OCI-LY1 (cell line): ENCODE data around the gene DIP2C.
"Not testable (repeated sequence)": the region's sequence is repeated elsewhere in the genome, so short reads cannot be mapped to it uniquely, and the experiment has no call there.

Experiments used
- H2AFZ ChIP-seq: fragments of 200-600 bp; sonication (generic), shearing (Covaris generic); 2 replicates; pipeline ENCODE4 v1.6.0; 2014; ENCODE audit warnings: antibody characterized with exemption, mild to moderate bottlenecking, low read length
- H3F3A ChIP-seq: fragments of 200-600 bp; sonication (generic), shearing (Covaris generic); 2 replicates; pipeline ENCODE4 v1.6.0; 2014; ENCODE audit warnings: mild to moderate bottlenecking, antibody characterized with exemption, low read length, moderate library complexity; ENCODE audit not compliant: insufficient read depth
- H3K27ac ChIP-seq: fragments of 200-600 bp; sonication (generic); 2 replicates; pipeline ENCODE4 v1.5.1; 2014; ENCODE audit warnings: low read length, mixed run types, mild to moderate bottlenecking, low read depth; ENCODE audit not compliant: poor library complexity, severe bottlenecking
- H3K27me3 ChIP-seq: fragments of 200-600 bp; sonication (generic); 2 replicates; pipeline ENCODE4 v1.6.0; 2014; ENCODE audit warnings: antibody characterized with exemption, mild to moderate bottlenecking, low read length, moderate library complexity; ENCODE audit not compliant: insufficient read depth
- H3K36me3 ChIP-seq: fragments of 200-600 bp; sonication (generic); 2 replicates; pipeline ENCODE4 v1.6.1; 2014; ENCODE audit warnings: mild to moderate bottlenecking, antibody characterized with exemption, low read length, moderate library complexity, mixed read lengths; ENCODE audit not compliant: insufficient read depth
- H3K4me1 ChIP-seq: fragments of 200-600 bp; sonication (generic); 2 replicates; pipeline ENCODE4 v1.5.1; 2014; ENCODE audit warnings: mild to moderate bottlenecking, low read length, moderate library complexity; ENCODE audit not compliant: insufficient read depth, severe bottlenecking
- H3K4me2 ChIP-seq: fragments of 200-600 bp; sonication (generic), shearing (Covaris generic); 2 replicates; pipeline ENCODE4 v1.6.1; 2014; ENCODE audit warnings: low read length
- H3K4me3 ChIP-seq: fragments of 200-600 bp; sonication (generic); 2 replicates; pipeline ENCODE4 v1.5.1; 2014; ENCODE audit warnings: low read length, low read depth, mild to moderate bottlenecking, mixed read lengths; ENCODE audit not compliant: poor library complexity, severe bottlenecking
- H3K79me2 ChIP-seq: fragments of 200-600 bp; shearing (Covaris generic); 2 replicates; pipeline ENCODE4 v1.6.1; 2016; ENCODE audit warnings: mixed run types, low read length, mixed read lengths; ENCODE audit not compliant: insufficient read depth
- H3K9ac ChIP-seq: fragments of 200-600 bp; sonication (generic), shearing (Covaris generic); 2 replicates; pipeline ENCODE4 v1.6.1; 2014; ENCODE audit warnings: mild to moderate bottlenecking, low read length, mixed read lengths
- H3K9me2 ChIP-seq: fragments of 200-600 bp; sonication (generic), shearing (Covaris generic); 2 replicates; pipeline ENCODE4 v1.6.1; 2014; ENCODE audit warnings: low read depth, mild to moderate bottlenecking, low read length, mixed read lengths
- H3K9me3 ChIP-seq: fragments of 200-600 bp; shearing (Covaris generic); 2 replicates; pipeline ENCODE4 v1.6.1; 2014; ENCODE audit warnings: low read length, mixed read lengths
- H4K20me1 ChIP-seq: fragments of 200-600 bp; sonication (generic), shearing (Covaris generic); 2 replicates; pipeline ENCODE4 v1.6.0; 2016; ENCODE audit warnings: mild to moderate bottlenecking, low read length; ENCODE audit not compliant: insufficient read depth
- CTCF ChIP-seq: fragments of 200-600 bp; sonication (generic), shearing (Covaris generic); IDR thresholded peaks from 2 replicates; pipeline ENCODE4 v1.5.1; 2017; ENCODE audit warnings: mild to moderate bottlenecking, antibody characterized with exemption, low read length, moderate library complexity, mixed read lengths
- EZH2 ChIP-seq: fragments of 200-600 bp; sonication (generic), shearing (Covaris generic); IDR thresholded peaks from 2 replicates; pipeline ENCODE4 v1.8.0; 2017; ENCODE audit warnings: borderline replicate concordance, mixed run types, mild to moderate bottlenecking, antibody characterized with exemption, low read length, moderate library complexity, mixed read lengths

Gene DIP2C

DNA sequence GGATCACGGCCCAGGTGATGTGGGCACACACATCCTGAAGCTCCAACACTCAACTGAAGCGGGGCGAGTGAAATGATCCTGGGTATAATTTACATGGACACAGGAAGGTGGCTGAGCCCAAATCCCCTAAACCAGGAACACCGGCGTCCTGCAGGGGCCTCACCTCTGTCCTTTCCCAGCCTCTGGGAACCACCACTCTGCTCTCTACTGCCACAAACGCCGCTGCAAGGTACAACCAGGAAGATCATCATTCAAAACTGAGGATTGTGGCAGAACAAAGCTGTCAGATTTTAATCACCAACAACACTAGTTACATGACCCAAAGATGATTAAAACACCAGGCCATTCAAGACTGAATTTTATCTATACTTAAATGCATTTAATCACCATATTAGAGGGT lies 104.0 kb downstream of the DIP2C start:
- Histone ChIP-seq H3K27ac (peak overlapping the region; percentile 68), H3K27me3 (no peaks in the 10 kb centered on the region), H3F3A (no peaks in the 10 kb centered on the region), H4K20me1 (no peaks in the 10 kb centered on the region), H3K9me2 (no peaks in the 10 kb centered on the region), H3K36me3 (peaks cover under 1% of the 10 kb centered on the region; the same call in 1 of the 2 replicates), H3K4me2 (no peak overlapping the region), H3K9ac (no peak overlapping the region; the same call in 1 of the 2 replicates), H3K9me3 (no peaks in the 10 kb centered on the region), H3K4me3 (no peak overlapping the region), H2AFZ (no peak overlapping the region), H3K79me2 (peaks cover 51% of the 10 kb centered on the region), H3K4me1 (peaks cover 89% of the 10 kb centered on the region)
- TF ChIP-seq CTCF (peak; percentile 23; the same call in 1 of the 2 replicates), EZH2 (no peak)

DNA sequence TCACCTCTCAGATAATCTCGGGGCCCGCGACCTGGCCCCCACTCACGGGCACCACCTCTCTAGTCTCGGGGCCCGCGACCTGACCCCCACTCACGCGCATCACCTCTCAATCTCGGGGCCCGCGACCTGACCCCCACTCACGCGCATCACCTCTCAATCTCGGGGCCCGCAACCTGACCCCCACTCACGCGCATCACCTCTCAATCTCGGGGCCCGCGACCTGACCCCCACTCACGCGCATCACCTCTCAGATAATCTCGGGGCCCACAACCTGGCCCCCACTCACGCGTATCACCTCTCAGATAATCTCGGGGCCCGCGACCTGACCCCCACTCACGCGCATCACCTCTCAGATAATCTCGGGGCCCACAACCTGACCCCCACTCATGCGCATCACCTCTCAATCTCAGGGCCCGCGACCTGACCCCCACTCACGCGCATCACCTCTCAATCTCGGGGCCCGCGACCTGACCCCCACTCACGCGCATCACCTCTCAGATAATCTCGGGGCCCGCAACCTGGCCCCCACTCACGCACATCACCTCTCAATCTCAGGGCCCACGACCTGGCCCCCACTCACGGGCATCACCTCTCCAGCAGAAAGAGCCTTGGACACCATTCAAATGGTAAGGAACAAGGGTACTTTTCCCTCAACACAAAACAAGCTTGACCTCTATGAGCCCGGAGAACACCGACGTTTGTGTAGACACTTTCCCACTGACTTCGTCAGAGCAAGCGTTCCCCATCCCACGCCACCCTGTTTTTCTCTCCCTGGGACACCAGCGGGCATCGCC lies 104.8 kb downstream of the DIP2C start:
- not testable (repeated sequence) for H4K20me1 ChIP-seq, H3K9me2 ChIP-seq, H3F3A ChIP-seq, H2AFZ ChIP-seq, H3K4me2 ChIP-seq, H3K36me3 ChIP-seq, H3K9me3 ChIP-seq, H3K4me3 ChIP-seq, H3K27me3 ChIP-seq, H3K9ac ChIP-seq
- H3K79me2 ChIP-seq, result peaks cover 56% of the 10 kb centered on the region
- peaks cover 81% of the 10 kb centered on the region for H3K4me1 ChIP-seq
- peak overlapping the region; percentile 68 for H3K27ac ChIP-seq

DNA sequence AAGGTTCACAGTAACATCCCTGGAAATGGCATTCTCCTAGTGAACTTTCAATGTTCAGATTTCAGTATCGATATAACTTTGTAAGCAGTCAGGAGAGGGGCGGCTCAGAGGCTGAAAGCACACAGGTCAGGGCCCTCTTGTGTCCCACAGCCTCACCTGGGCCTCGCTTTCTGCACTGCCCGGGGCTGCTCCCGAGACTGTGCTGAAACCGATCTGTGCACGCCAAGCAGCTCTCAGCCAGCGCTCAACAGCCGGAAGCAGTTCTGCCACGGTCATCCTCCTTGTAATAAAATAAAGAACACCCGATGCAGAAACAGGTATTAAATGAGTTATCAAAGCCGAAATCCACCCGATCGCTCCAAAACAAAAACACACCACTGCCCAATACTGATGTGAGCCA lies 106.0 kb downstream of the DIP2C start:
- no peaks in the 10 kb centered on the region for H3K27me3 ChIP-seq
- H3K4me2 ChIP-seq, result peak overlapping the region; percentile 7; the same call in 1 of the 2 replicates
- H3K9ac ChIP-seq, result no peak overlapping the region; the same call in 1 of the 2 replicates
- H3K79me2 ChIP-seq, result peaks cover 62% of the 10 kb centered on the region
- peaks cover 21% of the 10 kb centered on the region for H3K36me3 ChIP-seq
- H3F3A ChIP-seq, result no peaks in the 10 kb centered on the region
- H2AFZ ChIP-seq, result no peak overlapping the region
- no peaks in the 10 kb centered on the region for H4K20me1 ChIP-seq
- peaks cover 71% of the 10 kb centered on the region for H3K4me1 ChIP-seq
- H3K4me3 ChIP-seq, result no peak overlapping the region
- H3K9me2 ChIP-seq, result no peaks in the 10 kb centered on the region
- H3K9me3 ChIP-seq, result no peaks in the 10 kb centered on the region
- peak overlapping the region; percentile 76 for H3K27ac ChIP-seq
- TF ChIP-seq EZH2, result no peak
- TF ChIP-seq CTCF, result no peak
